Smooth muscle cell (in vitro differentiated cells): ENCODE results near the gene PKN3. TPM values are rescaled to one million over a fixed set of nuclear protein-coding genes. Genes with fewer than 3 reads are reported as not detected.

Experiments
- DNase-seq: peaks from one replicate; lab custom pipeline; 2025; ENCODE audit not compliant: unreplicated experiment; lab: John Stamatoyannopoulos, UW
- H2AFZ ChIP-seq: fragments of 200-600 bp; sonication (generic); 2 replicates; pipeline ENCODE4 v1.6.0; 2016; ENCODE audit warnings: antibody characterized with exemption, low read depth, mild to moderate bottlenecking
- H3F3A ChIP-seq: fragments of 200-600 bp; sonication (generic); 2 replicates; pipeline ENCODE4 v1.6.0; 2017; ENCODE audit warnings: antibody characterized with exemption, low read depth
- H3K27ac ChIP-seq: fragments of 200-600 bp; sonication (generic); 2 replicates; pipeline ENCODE4 v1.5.1; 2016; ENCODE audit warnings: low read depth, mild to moderate bottlenecking
- H3K27me3 ChIP-seq: fragments of 200-600 bp; sonication (generic); 2 replicates; pipeline ENCODE4 v1.6.1; 2016; ENCODE audit warnings: low read depth, mild to moderate bottlenecking
- H3K36me3 ChIP-seq: fragments of 200-600 bp; sonication (generic); 2 replicates; pipeline ENCODE4 v1.5.1; 2016; ENCODE audit warnings: low read depth
- H3K4me1 ChIP-seq: fragments of 200-600 bp; sonication (generic); 2 replicates; pipeline ENCODE4 v1.5.1; 2016; ENCODE audit warnings: low read depth
- H3K4me2 ChIP-seq: fragments of 200-600 bp; sonication (generic); 2 replicates; pipeline ENCODE4 v1.6.0; 2016; ENCODE audit warnings: mild to moderate bottlenecking
- H3K4me3 ChIP-seq: fragments of 200-600 bp; sonication (generic); 2 replicates; pipeline ENCODE4 v1.5.1; 2016; ENCODE audit warnings: mild to moderate bottlenecking
- H3K79me2 ChIP-seq: fragments of 200-600 bp; sonication (generic); 2 replicates; pipeline ENCODE4 v1.6.0; 2016; ENCODE audit warnings: low read depth, mild to moderate bottlenecking
- H3K9ac ChIP-seq: fragments of 200-600 bp; sonication (generic); 2 replicates; pipeline ENCODE4 v1.6.0; 2016; ENCODE audit warnings: low read depth
- H3K9me3 ChIP-seq: fragments of 200-600 bp; sonication (generic); replicated peaks from 2 replicates; pipeline ENCODE4 v1.5.1; 2016; ENCODE audit warnings: low read depth
- H4K20me1 ChIP-seq: fragments of 200-600 bp; sonication (generic); 2 replicates; pipeline ENCODE4 v1.6.0; 2016; ENCODE audit warnings: low read depth
- WGBS: methylation state at CpG from one replicate; pipeline ENCODE4 v1.1.7; 2016; ENCODE audit warnings: low lambda C conversion rate; 5-methylcytosine and 5-hydroxymethylcytosine counted together
- polyA plus RNA-seq: library from polyadenylated mRNA; unstranded; fragments of >200 nt; fragmentation: Nextera tagmentation; extraction: Ambion mirVana; gene quantifications from 2 replicates; pipeline ENCODE4 v1.2.1, GENCODE V29; 2016
- total RNA-seq: library from RNA; depleted of rRNA; stranded (reverse); fragments of >200 nt; gene quantifications from 2 replicates; pipeline ENCODE4 v1.2.3, GENCODE V29; 2014
- TF ChIP-seq, protein P1 (sequence below): fragments of 200-600 bp; sonication (generic); IDR thresholded peaks from 2 replicates; pipeline ENCODE4 v1.5.1; 2017; ENCODE audit warnings: borderline replicate concordance, mild to moderate bottlenecking, antibody characterized with exemption; ENCODE audit not compliant: insufficient read depth, poor library complexity, severe bottlenecking

Gene PKN3
- total and polyA plus RNA-seq, 2 experiments from 2014 or later: 1.4 to 2.2 TPM

DNA sequence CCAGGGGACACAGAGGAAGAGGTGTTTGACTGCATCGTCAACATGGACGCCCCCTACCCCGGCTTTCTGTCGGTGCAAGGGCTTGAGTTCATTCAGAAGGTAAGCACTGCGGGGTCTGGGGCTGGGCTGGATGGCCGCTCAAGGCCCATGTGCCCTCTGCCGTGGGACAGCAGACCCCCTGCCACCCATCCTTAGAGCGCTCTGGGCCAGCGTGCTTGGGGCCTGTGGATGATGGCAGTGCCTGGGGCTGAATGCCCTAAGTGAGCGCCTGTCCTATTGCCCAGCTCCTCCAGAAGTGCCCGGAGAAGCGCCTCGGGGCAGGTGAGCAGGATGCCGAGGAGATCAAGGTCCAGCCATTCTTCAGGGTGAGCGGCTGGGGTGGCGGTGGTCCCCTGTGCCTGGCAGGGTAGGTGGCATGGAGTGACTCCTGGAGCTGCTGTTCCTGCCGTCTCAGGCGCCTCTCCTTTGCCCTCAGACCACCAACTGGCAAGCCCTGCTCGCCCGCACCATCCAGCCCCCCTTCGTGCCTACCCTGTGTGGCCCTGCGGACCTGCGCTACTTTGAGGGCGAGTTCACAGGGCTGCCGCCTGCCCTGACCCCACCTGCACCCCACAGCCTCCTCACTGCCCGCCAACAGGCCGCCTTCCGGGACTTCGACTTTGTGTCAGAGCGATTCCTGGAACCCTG, 17.8 kb downstream of the PKN3 start:
- Histone ChIP-seq H3K9ac (no peak overlapping the region), H3K27ac (no peak overlapping the region), H3K36me3 (no peaks in the 10 kb centered on the region), H3K4me2 (no peak overlapping the region), H3K27me3 (no peaks in the 10 kb centered on the region), H3K4me1 (no peaks in the 10 kb centered on the region), H3K79me2 (no peaks in the 10 kb centered on the region), H2AFZ (no peak overlapping the region), H3K4me3 (no peak overlapping the region), H3F3A (no peaks in the 10 kb centered on the region), H3K9me3 (no peaks in the 10 kb centered on the region), H4K20me1 (no peaks in the 10 kb centered on the region)
- no peak for DNase-seq
- WGBS: 95% methylated on average over 30 of the region's 30 CpGs
- TF ChIP-seq, protein P1, sequence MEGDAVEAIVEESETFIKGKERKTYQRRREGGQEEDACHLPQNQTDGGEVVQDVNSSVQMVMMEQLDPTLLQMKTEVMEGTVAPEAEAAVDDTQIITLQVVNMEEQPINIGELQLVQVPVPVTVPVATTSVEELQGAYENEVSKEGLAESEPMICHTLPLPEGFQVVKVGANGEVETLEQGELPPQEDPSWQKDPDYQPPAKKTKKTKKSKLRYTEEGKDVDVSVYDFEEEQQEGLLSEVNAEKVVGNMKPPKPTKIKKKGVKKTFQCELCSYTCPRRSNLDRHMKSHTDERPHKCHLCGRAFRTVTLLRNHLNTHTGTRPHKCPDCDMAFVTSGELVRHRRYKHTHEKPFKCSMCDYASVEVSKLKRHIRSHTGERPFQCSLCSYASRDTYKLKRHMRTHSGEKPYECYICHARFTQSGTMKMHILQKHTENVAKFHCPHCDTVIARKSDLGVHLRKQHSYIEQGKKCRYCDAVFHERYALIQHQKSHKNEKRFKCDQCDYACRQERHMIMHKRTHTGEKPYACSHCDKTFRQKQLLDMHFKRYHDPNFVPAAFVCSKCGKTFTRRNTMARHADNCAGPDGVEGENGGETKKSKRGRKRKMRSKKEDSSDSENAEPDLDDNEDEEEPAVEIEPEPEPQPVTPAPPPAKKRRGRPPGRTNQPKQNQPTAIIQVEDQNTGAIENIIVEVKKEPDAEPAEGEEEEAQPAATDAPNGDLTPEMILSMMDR: no peak

DNA sequence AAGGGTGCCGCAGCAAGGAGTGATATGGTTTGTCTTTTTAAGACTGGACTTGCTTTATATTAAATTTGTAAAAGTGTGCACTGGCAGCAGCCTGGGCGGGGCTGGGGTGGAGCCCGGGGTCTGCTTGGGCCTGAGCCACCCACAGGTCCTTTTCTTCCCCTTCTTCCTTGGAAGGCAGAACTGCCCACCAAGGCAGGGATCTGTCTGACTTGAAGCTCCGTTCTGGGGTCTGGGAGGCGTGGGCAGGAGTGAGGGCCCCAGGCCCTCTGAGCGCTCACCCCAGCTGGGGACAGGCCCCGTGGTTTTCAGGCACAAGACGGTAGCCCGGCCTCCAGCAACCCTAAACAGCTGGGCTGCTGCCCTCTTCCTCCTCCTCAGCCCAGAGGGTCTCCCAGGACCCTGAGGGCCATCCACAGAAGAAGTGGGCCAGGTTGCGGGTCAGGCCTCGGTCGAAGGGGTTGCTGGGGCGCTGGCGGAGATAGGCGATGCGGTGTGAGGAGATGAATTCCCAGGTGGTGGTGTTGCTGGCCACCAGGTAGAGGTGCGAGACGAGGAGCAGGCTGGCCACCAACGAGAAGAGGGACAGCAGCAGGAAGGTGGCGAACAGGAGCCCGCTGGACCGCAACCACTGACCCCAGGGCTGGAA, 18.7 kb downstream of the PKN3 start:
- Histone ChIP-seq H4K20me1 (no peaks in the 10 kb centered on the region), H3K9me3 (no peaks in the 10 kb centered on the region), H3K79me2 (no peaks in the 10 kb centered on the region), H3K36me3 (no peaks in the 10 kb centered on the region), H3K27me3 (no peaks in the 10 kb centered on the region), H3K27ac (no peak overlapping the region), H3F3A (no peaks in the 10 kb centered on the region), H3K9ac (no peak overlapping the region), H2AFZ (no peak overlapping the region), H3K4me2 (no peak overlapping the region), H3K4me3 (no peak overlapping the region), H3K4me1 (no peaks in the 10 kb centered on the region)
- TF ChIP-seq, protein P1: no peak
- DNase-seq: no peak
- WGBS: 95% methylated on average over 21 of the region's 22 CpGs

DNA sequence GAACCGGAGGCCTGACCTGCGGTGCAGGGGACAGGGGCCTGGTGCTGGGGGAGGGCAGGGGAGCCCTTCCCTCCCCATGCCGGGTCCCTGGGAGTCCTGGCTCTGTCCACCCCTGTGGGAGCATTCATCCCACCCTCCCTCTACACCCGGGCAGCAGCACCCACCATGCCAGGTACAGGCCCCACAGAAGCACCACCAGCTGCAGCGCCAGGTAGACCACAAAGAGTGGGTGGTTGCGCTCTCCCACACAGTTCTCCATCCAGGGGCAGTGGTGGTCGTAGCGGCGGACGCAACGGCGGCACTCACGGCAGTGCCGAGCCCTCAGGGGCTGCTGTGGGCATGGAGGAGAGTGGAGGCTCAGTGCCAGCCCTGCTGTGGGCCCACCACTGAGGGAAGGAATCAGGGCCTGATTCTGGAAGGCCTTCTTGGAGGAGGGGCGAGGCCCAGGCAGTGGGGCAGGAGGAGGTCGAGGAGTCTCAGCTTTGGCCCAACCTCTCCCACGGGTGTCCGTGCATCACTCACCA, 19.2 kb downstream of the PKN3 start:
- H3K27ac ChIP-seq: no peak overlapping the region
- no peak overlapping the region for H3K9ac ChIP-seq
- H3K79me2 ChIP-seq: no peaks in the 10 kb centered on the region
- no peaks in the 10 kb centered on the region for H4K20me1 ChIP-seq
- H3F3A ChIP-seq: no peaks in the 10 kb centered on the region
- no peak overlapping the region for H3K4me2 ChIP-seq
- H2AFZ ChIP-seq: no peak overlapping the region
- H3K4me3 ChIP-seq: no peak overlapping the region
- TF ChIP-seq, protein P1: no peak
- no peak for DNase-seq
- H3K36me3 ChIP-seq: no peaks in the 10 kb centered on the region
- 96% methylated on average over 17 of the region's 18 CpGs for WGBS
- no peaks in the 10 kb centered on the region for H3K27me3 ChIP-seq
- H3K4me1 ChIP-seq: no peaks in the 10 kb centered on the region
- no peaks in the 10 kb centered on the region for H3K9me3 ChIP-seq
